Activated T-helper 9 cell treated with anti-CD3 and anti-CD28 coated beads, Interleukin-2, amount 50 U/mL, for 16 hours (primary cell): Measurements from ENCODE around the gene FIGNL1.
"Not testable (repeated sequence)": the region's sequence is repeated elsewhere in the genome, so short reads cannot be mapped to it uniquely, and the experiment has no call there.

Experiments used
- DNase-seq: peaks from one replicate; pipeline ENCODE4 v3.0.0-alpha.2; 2020; ENCODE audit warnings: low read depth

FIGNL1 gene

GRCh38 chr7:50470250-50471163, 20.4 kb upstream of the FIGNL1 start:
- no peak for DNase-seq

GRCh38 chr7:50469181-50469580, 19.0 kb upstream of the FIGNL1 start:
- DNase-seq: no peak

GRCh38 chr7:50467817-50468610, 17.9 kb upstream of the FIGNL1 start:
- DNase-seq: peak; percentile 67

- DNase-seq: no peak
Measured at GRCh38 chr7:50466815-50467585, 16.9 kb upstream of the FIGNL1 start.

GRCh38 chr7:50463035-50463434, 12.9 kb upstream of the FIGNL1 start:
- no peak for DNase-seq

GRCh38 chr7:50462361-50462760, 12.2 kb upstream of the FIGNL1 start:
- DNase-seq: no peak

GRCh38 chr7:50461695-50462094, 11.5 kb upstream of the FIGNL1 start:
- DNase-seq: no peak

- DNase-seq: not testable (repeated sequence)
Measured at GRCh38 chr7:50459183-50459582, 9.0 kb upstream of the FIGNL1 start.

- not testable (repeated sequence) for DNase-seq
Measured at GRCh38 chr7:50458651-50459050, 8.5 kb upstream of the FIGNL1 start.

GRCh38 chr7:50456371-50457123, 6.4 kb upstream of the FIGNL1 start:
- DNase-seq: no peak

GRCh38 chr7:50455658-50456057, 5.5 kb upstream of the FIGNL1 start:
- DNase-seq: no peak

GRCh38 chr7:50454968-50455367, 4.8 kb upstream of the FIGNL1 start:
- no peak for DNase-seq

- DNase-seq: peak; percentile 9
Measured at GRCh38 chr7:50450590-50451032, 461 bp upstream of the FIGNL1 start.

- no peak for DNase-seq
Measured at GRCh38 chr7:50449501-50449880, 659 bp downstream of the FIGNL1 start.

- DNase-seq: no peak
Measured at GRCh38 chr7:50448823-50449222, 1.3 kb downstream of the FIGNL1 start.

- DNase-seq: no peak
Measured at GRCh38 chr7:50446542-50446960, 3.6 kb downstream of the FIGNL1 start.

GRCh38 chr7:50436133-50436806, 13.9 kb downstream of the FIGNL1 start:
- no peak for DNase-seq

- no peak for DNase-seq
Measured at GRCh38 chr7:50431722-50432305, 18.3 kb downstream of the FIGNL1 start.

- no peak for DNase-seq
Measured at GRCh38 chr7:50431316-50431715, 18.8 kb downstream of the FIGNL1 start.

- DNase-seq: no peak
Measured at GRCh38 chr7:50428911-50429310, 21.2 kb downstream of the FIGNL1 start.

GRCh38 chr7:50427518-50427917, 22.6 kb downstream of the FIGNL1 start:
- no peak for DNase-seq
